GOT3 (cell line): ENCODE measurements around the gene MVB12B.

Experiments used
- DNase-seq: peaks from one replicate; lab custom pipeline; 2025; ENCODE audit warnings: mixed read lengths; lab: John Stamatoyannopoulos, UW

Gene MVB12B

GRCh38 chr9:126384926-126385325 is 58.3 kb downstream of the MVB12B start:
- no peak for DNase-seq

- DNase-seq: no peak
Observed at GRCh38 chr9:126386088-126386487, 59.5 kb downstream of the MVB12B start.

- no peak for DNase-seq
Observed at GRCh38 chr9:126386776-126387175, 60.1 kb downstream of the MVB12B start.

- no peak for DNase-seq
Observed at GRCh38 chr9:126388964-126389708, 62.5 kb downstream of the MVB12B start.

- DNase-seq: no peak
Observed at GRCh38 chr9:126389992-126390391, 63.4 kb downstream of the MVB12B start.

- no peak for DNase-seq
Observed at GRCh38 chr9:126390923-126391322, 64.3 kb downstream of the MVB12B start.

- no peak for DNase-seq
Observed at GRCh38 chr9:126391713-126392661, 65.4 kb downstream of the MVB12B start.

GRCh38 chr9:126392662-126393371 is 66.2 kb downstream of the MVB12B start:
- DNase-seq: no peak

- DNase-seq: no peak
Observed at GRCh38 chr9:126393876-126394275, 67.2 kb downstream of the MVB12B start.

GRCh38 chr9:126394802-126395201 is 68.2 kb downstream of the MVB12B start:
- DNase-seq: no peak

GRCh38 chr9:126395439-126396212 is 69.0 kb downstream of the MVB12B start:
- DNase-seq: no peak

GRCh38 chr9:126397056-126397455 is 70.4 kb downstream of the MVB12B start:
- no peak for DNase-seq

- DNase-seq: peak; percentile 4
Observed at GRCh38 chr9:126398403-126399058, 71.9 kb downstream of the MVB12B start.

GRCh38 chr9:126399251-126399650 is 72.6 kb downstream of the MVB12B start:
- DNase-seq: no peak

GRCh38 chr9:126399789-126400188 is 73.2 kb downstream of the MVB12B start:
- no peak for DNase-seq

GRCh38 chr9:126400571-126400970 is 73.9 kb downstream of the MVB12B start:
- no peak for DNase-seq

GRCh38 chr9:126401107-126401506 is 74.5 kb downstream of the MVB12B start:
- no peak for DNase-seq

- DNase-seq: no peak
Observed at GRCh38 chr9:126401581-126401980, 75.0 kb downstream of the MVB12B start.

GRCh38 chr9:126403397-126403796 is 76.8 kb downstream of the MVB12B start:
- no peak for DNase-seq

GRCh38 chr9:126404459-126404858 is 77.8 kb downstream of the MVB12B start:
- no peak for DNase-seq

- no peak for DNase-seq
Observed at GRCh38 chr9:126406075-126406667, 79.5 kb downstream of the MVB12B start.
